ENCODE measurements around the gene ACOX3.

GRCh38 chr4:8417071-8417614, 23.4 kb downstream of the ACOX3 start:
- TF ChIP-seq REST (IDR thresholded peaks at IDR 0.05) (no peak), CTCF (IDR thresholded peaks at IDR 0.05; ENCODE audit: low read depth, low read length, missing input control) (no peak)

Measured in liver (tissue), 2 donors.